ENCODE measurements around the gene LIPC.

LIPC gene

GRCh38 chr15:58521293-58521991 is 89.7 kb downstream of the LIPC start:
- DNase-seq = no peak

- no peak for DNase-seq
Measured at GRCh38 chr15:58522391-58522790, 90.6 kb downstream of the LIPC start.

DNA sequence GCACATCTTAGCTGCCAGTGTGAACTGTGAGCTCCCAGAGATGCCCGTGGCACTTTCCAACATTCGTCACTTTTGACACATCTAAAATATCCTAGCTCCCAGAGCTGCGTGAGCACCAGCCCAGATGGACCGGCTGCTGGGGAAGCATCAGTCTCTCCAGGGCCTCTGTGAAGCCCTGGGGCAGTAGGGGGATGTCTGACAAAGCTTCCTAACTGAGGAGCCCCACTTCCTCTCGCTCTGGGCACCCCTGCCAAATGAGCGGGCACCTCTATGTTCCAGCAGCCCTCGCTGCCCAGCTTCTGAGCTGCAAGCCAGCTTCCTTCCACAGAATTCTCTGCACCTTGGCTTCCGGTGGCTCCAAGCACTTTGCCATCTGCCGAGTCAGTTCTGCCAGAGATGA is 91.1 kb downstream of the LIPC start:
- DNase-seq = no peak

DNA sequence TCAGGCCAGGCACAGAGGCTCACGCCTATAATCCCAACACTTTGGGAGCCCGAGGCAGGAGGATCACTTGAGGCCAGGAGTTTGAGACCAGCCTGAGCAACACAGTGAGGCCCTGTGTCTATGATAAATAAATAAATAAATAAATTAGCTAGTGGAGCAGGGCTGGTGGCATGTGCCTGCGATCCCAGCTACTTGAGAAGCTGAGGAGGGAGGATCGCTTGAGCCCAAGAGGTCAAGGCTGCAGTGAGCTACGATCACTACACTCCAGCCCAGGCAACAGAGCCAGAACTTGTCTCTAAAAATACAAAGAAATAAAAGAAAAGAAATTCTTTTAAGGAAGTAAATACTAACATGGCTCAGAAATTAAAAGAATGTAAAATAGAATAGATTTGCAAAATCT is 91.8 kb downstream of the LIPC start:
- DNase-seq = no peak

DNA sequence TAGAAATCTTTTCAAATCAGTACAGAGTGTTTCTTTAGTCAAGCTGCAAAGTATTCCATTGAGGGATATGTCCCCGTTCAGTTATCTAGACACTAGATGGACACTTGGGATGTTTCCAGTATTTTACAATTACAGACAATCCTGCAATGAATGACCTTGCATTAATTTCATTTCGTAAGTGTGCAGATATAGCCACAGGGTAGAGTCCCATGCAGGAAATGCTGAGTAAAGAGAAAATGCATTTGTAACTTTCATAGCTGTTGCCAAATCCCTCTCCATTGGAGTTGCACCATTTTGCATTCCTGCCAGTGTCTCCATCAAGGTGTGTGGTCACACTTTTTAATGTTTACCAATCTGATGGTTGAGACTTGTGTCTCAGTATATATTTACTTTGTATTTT is 92.5 kb downstream of the LIPC start:
- DNase-seq = no peak

DNA sequence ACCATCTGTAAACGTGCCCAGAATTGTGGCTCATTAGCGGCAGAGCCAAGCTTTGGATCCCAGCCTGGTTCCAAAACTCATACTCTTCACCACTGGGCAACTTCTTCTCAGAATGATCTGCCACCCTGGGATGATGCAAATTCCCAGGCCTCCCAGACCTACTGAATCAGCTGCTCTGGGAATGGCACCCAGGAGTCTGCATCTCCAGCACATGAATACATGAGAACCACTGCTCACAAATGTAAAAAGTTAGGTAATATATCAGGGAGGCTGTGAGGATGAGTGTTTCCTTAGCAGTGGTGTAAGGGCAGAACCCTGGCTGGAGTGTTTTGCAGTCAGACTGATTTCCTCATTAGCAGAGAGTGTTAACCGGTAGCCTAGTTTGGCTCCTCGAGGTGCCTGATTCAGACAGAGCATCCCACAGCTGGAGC is 94.2 kb downstream of the LIPC start:
- no peak for DNase-seq

GRCh38 chr15:58526647-58527192 is 94.9 kb downstream of the LIPC start:
- no peak for DNase-seq

DNA sequence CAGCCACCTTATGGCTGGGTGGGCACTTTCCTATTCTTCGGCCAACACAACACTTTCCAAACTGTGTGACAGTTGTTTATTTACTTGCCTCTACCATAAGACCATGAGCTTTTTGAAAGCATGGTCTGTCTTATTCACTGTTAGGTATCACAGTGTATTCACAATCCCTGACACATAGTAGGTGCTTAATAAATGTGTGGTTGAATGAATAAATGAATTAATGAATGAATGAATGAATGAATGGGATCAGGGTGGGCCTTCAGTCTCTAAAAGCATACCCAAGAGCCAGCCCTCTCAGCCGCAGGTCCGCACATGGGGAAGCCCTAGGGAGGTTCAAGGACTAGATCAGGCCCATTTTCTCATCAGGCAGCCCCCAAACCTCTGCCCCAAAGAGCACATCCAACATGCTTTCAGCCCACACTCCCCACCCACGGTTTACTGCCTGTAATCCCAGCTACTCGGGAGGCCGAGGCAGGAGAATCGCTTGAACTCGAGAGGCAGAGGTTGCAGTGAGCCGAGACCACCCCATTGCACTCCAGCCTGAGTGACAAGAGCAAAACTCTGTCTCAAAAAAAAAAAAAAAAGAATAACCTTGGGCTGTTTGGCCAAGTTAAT is 95.9 kb downstream of the LIPC start:
- no peak for DNase-seq

GRCh38 chr15:58528188-58528870 is 96.5 kb downstream of the LIPC start:
- no peak for DNase-seq

DNA sequence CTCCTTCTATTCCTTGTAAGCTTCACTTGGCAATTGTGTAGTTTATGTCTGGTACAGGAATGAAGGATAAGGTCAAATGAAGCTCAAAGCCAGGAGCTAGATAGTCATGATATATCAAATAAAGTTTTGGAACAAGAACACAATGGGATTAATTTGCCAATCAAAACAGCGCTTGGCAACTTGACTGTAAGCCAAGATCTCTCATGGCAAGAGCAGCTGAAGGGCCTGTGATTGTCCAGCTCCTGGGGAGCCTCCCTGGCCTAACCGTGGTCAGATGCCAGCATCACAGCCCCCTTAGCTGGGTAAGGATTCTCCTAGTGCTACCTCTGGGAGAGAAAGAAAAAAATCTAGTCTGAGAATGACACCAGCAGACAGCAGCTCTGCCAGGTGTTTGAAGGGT is 97.2 kb downstream of the LIPC start:
- no peak for DNase-seq

DNA sequence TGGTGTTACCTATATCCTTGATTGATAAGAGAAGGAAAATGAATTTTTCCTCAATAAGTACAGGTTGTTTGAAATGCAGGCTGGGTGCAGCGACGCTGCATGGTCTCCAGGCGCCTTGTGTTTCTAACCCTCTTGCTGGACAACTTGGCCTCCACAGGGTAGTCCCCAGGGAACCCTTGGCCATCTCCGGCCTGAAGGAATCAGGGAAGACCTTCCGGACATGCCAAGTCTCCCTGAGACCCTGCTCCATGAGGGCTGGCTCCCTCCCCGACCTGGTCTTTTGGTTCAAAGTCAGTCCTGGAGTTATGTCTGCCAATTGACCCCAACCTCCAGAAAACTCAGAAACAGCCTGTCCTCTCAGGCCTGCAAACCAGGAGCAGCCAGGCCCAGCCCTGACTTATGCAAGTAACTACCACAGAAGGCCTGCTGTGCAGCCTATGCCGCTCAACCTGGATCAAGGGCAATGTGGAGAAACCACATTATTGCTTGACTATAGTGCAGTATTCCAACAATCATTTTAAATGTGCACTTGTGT is 98.3 kb downstream of the LIPC start:
- DNase-seq = no peak

GRCh38 chr15:58532126-58532525 is 100.3 kb downstream of the LIPC start:
- no peak for DNase-seq

DNA sequence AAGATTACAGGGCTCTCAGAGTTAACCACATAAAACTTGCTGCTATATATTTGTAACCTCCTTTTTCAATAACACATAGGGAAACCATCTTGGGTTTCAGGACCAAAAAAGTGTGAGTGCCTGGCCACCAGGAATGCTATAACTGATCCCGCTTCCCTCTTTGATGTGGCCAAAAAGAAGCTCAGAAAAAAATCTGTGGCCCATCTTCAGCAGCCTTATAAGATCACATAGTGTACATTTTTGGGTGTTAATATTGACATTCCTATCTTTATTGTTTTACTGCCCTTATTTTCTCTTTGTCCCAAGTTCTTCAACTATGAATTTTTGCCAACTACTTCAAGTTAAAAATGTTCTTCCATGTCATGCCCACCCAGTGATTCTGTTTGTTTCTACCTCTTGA is 102.8 kb downstream of the LIPC start:
- DNase-seq = no peak

- no peak for DNase-seq
Measured at GRCh38 chr15:58535337-58535736, 103.5 kb downstream of the LIPC start.

DNA sequence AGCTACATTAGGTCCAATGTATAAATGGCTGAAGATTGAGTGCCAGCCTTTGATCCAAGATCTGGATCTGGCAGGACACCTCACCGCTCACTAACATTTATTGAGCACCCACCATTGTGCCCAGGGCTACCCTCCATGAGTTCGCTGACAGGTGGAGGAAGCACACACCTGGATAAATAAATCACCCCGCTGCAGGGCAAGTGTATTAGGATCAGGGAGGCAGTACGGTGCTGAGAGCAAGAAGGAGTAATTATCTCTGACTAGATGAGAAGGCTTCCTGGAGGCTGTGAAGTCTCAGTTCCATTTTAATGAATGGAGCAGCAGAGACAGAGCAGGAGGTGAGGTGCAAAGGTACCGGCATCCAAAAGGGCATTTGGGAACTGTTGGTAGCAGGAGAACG is 104.1 kb downstream of the LIPC start:
- DNase-seq = no peak

GRCh38 chr15:58536414-58536813 is 104.6 kb downstream of the LIPC start:
- DNase-seq = no peak

DNA sequence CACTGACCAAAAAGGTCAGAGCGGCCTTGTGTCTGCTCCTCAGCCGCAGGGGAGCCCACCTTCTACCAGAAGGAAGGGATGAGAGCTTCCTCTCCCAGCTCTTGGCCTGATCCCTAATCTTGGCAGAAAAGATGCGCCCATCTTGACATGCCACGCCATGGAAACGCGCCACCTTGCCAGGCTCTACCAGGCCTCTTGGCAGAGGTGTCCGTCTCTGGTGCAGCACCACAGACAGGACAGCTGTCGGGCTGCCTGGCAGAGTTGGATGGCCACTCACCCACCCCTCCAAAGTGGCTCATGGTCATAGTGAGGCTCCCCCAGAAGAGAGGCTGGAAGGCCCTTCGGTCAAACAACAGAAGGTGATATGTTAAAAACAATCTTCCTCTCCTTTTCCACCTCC is 105.2 kb downstream of the LIPC start:
- DNase-seq = no peak

GRCh38 chr15:58538225-58538727 is 106.5 kb downstream of the LIPC start:
- DNase-seq = no peak

DNA sequence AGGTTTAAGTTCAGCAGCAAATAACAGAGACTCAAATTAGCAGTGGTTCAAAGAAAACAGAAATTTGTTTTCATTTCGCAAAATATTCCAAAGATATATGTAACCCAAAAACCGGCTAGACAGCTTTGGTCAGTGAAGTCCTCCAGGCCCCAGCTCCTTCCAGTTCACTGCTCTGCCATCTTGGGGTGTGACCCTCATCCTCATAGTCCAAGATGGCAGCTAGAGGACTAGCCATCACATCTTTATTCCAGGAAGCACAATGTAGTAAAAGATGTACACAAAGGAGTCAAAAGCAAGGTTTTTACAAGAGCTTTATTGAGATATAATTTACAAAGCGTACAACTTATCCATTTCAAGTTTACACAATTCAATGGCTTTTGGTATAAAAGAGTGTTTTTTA is 107.1 kb downstream of the LIPC start:
- no peak for DNase-seq

- DNase-seq = no peak
Measured at GRCh38 chr15:58539548-58539947, 107.8 kb downstream of the LIPC start.

DNA sequence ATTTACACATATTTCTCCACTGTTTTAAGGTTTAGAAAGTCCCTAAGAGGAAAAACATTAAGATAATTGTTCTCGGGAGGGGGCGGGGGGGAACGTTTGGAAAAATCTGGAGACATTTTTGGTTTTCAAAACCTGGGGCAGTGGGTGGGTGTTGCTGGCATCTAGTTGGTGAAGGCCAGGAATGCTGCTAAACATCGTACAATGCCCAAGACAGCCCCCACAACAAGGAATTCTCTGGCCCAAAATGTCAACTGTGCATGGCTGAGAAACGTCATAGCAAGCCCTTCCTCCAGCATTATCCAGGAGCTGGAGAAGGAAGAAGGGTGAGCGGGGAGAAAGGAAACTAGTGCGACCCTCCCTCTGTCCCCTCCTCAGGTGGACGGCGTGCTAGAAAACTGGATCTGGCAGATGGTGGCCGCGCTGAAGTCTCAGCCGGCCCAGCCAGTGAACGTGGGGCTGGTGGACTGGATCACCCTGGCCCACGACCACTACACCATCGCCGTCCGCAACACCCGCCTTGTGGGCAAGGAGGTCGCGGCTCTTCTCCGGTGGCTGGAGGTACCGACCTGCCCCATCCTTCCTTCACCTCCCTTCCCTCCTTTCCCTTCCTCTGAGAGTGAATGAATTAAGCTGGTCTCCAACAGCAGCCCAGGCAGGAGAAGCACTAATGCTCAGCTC is 109.8 kb downstream of the LIPC start:
- DNase-seq = no peak

DNA sequence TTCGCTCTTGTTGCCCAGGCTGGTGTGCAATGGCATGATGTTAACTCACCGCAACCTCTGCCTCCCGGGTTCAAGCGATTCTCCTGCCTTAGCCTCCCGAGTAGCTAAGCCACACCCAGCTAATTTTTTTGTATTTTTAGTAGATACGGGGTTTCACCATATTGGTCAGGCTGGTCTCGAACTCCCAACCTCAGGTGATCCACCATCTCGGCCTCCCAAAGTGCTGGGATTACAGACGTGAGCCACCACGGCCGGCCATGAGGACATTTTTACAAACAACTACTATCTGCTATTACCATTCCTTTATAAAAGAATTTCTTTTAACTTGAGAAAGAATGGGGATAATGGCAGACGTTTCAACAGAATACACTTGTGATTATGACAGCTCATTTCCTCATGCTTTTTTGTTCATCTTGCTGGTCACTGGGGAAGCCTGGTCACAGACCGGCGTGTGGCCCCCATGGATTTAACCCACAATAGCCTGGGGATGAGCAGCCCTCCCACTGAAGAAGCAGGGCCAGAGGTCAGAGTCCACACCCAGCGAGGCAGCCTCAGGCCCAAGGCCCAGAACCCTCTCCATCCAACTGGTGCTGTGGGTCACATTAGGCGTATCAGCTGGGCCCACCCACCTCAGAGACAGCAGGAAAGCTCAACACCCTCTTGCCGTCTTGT is 112.0 kb downstream of the LIPC start:
- no peak for DNase-seq
